Activated CD8-positive, alpha-beta memory T cell treated with anti-CD3 and anti-CD28 coated beads for 4 hours (primary cell): Measurements from ENCODE around the gene MYH8.

Experiments
- DNase-seq, 2 donors: peaks; one replicate each; pipeline ENCODE4 v3.0.0-alpha.2; 2020; ENCODE audit warnings: low read depth in 2 of 2

The MYH8 gene

DNA sequence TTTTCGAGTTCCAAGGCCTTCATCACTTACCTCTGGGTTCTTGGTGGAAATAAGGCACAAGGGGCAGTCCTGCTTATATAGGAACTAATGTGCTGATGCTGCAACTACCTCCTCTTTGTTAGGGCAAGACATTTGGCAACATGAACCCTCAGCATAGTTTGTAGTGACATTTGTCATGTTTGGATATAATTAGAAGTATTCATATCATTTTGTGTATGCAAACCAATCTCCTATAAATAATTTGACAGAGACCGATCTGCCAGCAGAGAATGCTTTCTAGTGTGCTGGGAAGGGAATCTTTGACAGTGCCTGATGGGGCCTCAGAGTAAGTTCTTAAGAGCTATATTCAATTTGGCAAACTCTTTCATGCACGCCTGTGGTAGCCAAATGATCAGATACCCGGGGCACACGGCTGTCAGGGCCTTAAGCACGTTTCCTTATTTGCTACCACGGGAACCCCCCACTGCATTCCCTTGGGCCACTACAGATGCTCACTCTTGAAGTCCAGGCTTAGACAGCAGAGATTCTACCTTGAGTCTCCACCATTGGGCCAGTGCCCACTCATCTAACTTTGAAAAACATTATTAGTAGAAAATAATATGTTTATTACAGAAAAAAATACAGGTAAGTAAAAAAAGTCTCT is at the start of gene MYH8:
MYH8 (minus strand) TSS at position 51 of the 643 bp plus-strand sequence. CDS start 1,723 bp downstream, outside the sequence.
- no peak for DNase-seq

GRCh38 chr17:10469459-10469858 is 47.7 kb upstream of the MYH8 start, which contains the start of gene MYH4:
Gene MYH4 (minus strand): TSS chr17:10469559. CDS start chr17:10466745, 2,814 bp downstream.
- DNase-seq: no peak

- no peak for DNase-seq
Measured at GRCh38 chr17:10463402-10463801, 41.7 kb upstream of the MYH8 start.

DNA sequence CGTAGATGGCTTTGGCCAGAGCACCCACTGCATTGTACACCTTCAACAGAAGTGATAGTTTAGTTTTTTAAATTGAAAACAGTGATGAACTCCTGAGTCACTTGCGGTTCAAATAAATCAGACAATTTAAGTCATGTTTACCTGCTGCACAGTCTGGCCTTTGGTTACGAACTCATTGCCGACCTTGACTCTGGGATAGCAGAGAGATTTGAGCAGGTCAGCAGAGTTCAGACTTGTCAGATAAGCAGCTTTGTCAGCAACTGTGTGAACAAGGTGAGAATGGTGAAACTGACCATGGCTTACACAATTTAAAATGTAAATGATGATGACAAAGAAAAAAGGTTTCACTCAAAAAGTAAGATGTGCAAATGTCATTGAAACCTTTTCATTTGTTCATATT is 38.3 kb upstream of the MYH8 start:
- no peak for DNase-seq

DNA sequence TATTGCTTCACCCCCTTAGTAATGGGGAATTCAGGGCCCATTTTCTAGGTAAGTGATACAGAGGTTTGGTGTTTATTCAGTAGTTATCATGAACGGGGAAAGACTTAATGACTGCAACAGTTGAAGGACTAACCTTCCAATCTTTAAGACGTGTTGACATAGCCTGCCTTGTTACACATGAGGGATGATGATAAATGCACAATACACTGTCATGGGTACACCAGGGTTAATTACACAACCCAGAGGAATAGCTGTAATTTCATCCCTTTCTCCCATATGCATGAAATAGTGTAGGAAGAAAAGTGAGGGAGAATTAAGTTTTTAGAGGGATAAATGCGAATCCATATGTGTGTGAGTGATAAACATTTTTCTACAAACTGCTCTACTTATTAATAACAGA is 37.0 kb upstream of the MYH8 start:
- DNase-seq: no peak

GRCh38 chr17:10457952-10458351 is 36.2 kb upstream of the MYH8 start:
- no peak for DNase-seq

DNA sequence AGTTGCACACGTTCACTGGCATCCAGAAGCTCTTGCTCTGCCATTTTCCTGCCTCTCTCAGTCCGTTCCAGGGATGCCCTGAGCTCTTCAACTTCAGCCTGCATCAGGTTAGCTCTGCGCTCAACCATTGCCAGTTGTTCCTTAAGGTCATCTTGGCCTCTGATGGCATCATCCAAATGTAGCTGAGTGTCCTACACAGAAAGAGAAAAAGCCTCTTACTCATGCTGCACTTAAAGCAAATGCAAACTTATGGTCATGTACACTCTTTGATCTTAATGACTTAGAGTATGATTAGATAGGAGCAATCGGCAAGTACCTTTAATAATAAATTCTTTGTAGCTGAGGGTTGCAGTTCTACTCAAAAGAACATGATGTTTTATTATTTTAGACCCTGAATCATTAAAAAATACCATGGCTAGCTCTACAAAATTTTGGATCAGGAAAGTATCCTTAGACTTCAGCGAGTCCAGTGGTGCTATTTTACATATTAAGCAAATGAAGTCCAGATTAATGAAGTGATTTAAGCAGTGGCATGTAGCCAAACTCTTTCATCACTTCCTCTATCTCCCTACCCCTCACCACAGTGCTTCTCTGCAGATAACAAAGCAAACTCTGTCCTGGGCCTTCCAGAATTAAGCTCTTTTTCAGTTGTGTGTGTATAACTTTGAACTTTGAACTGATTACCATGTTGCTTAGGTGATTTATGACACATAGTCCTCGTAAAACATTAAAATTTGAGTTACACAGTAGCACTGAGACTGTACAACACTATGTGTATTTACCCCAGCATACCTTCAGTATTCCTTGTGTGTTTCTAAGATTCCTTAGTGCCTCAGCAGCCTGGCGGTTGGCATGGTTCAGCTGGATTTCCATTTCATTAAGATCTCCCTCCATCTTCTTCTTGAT is 25.5 kb upstream of the MYH8 start:
- no peak for DNase-seq

- DNase-seq: no peak
Measured at GRCh38 chr17:10439816-10440215, 18.1 kb upstream of the MYH8 start.

GRCh38 chr17:10435096-10435495 is 13.3 kb upstream of the MYH8 start:
- no peak for DNase-seq

DNA sequence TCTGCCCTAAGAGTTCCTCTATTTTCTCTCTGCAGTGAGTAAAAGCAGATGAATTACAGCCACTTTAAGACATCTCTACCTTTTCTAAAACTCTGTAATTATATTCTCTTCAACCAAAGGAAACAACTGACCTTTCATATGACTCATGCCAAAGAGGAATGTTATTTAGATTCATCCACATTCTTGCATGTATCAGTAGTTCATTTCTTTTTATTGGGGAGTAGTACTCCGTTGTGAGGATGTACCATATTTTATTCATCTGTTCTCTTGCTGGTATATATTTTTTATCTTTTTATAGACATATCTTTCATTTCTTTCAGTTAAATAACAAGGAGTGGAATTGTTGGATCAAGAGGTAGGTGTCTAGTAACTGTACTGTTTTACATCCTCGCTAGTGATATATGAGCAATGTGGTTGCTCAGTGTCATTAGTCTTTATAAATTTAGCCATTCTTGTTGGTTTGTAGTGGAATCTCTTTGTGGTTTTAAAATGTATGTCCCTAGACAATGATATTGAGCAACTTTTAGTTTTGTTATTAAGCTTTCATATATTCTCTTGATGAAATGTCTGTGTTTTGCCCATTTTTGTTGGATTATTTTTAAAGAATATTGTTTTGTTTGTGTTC is 7.8 kb upstream of the MYH8 start:
- DNase-seq: no peak

GRCh38 chr17:10428781-10429180 is 7.0 kb upstream of the MYH8 start:
- DNase-seq: no peak

DNA sequence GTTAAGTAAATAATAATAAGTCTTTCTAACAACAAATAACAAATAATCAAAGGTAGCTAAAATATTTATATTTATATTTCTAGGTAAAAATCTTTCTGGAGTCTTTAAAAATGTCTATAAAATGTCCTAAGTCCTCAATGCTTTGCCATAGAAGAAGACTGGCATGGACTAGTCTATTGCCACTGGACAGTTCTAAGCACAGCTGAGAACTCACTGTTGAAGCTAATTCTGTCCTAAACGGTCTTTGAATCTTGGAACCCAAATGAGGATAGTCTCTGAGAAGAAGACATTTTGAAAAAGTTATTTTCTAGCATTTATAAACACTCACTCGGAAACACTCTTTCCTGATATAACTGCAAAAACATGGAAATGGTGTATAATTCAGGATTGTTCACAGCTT is 539 bp downstream of the MYH8 start:
- no peak for DNase-seq

DNA sequence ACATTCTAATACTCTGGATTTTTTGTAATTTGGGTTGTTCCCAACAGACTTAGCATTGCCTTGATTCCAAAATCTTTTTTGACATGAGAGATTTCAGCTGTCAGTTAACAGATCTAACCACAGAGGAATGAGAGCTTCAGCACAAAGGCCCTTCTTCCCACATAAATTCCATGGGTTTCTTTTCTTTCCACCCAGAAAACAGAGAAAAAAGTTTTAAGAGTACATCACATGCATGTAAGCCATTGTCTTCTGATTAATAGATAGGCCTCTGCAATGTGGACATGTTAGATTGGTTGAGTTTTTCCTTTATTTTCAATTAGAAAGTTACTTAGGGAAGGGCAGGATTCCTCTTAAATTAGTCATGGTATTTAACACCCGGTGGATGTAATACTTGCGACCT is 939 bp downstream of the MYH8 start:
- DNase-seq: no peak

DNA sequence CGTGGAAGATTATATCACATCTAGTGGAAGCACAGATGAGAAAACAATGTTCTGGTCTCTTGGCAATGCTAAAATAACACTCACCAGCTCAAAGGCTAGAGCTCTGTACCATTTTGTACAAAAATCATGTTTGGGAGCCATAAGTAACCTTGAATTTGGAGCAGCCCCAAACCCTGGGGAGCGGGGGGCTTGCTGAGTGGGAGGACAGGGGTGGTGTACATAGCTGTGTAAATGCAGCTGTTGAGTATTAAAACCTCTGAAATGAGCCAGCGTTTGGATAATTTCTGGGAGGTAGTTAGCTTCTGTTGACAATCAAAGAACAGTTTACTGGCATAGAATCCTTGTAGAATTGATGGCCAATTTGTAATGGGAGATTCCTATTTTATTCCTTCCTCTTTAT is 4.3 kb downstream of the MYH8 start:
- DNase-seq: no peak

- no peak for DNase-seq
Measured at GRCh38 chr17:10415161-10415560, 6.6 kb downstream of the MYH8 start.

DNA sequence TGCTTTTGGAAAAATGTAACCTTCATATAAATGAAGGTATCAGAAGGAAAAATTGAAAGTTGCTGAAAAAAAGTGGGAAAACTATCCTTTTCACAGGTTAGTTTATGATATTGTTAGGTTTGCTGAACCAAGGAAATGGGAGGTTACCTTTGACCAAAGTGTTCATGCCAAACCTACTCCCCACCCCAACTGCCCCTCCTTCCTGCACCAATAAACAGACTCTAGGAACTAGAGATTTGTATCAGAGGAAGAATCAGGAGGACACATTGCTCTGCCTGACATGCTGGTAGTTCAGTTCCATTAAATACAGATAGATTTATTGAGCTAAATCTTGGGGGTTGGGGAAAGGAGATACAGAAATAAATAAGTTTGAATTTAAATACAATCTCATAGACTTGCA is 18.2 kb downstream of the MYH8 start:
- no peak for DNase-seq

GRCh38 chr17:10398352-10398751 is 23.4 kb downstream of the MYH8 start:
- DNase-seq: no peak

DNA sequence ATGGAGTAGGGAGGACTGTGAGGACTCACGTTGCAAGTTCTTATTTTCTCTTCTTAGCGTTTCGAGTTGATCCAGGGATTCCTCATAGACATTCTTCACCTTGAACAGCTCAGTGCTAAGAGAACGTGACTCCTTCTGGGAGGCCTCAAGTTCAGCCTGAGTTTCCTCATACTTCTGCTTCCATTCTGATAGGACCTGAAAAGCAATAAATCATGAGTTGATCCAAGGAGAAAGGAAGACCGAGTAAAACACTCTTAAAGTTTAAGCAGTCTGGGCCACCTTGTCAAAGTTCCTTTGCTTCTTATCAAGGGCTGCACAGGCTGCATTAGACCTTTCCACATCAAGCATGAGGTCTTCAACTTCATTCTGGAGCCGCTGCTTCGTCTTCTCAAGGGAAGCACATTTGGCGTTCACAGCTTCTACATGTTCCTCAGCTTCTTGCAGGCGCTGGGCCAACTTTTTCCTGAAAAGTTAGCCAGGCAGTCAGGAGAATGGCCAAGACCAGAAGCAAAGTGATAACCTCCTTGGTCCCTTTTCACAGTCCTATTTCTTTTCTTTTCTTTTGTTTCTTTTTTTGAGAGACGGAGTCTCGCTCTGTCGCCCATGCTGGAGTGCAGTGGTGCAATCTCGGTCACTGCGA is 25.1 kb downstream of the MYH8 start:
- no peak for DNase-seq

- DNase-seq: no peak
Measured at GRCh38 chr17:10394201-10394887, 27.4 kb downstream of the MYH8 start.

- no peak for DNase-seq
Measured at GRCh38 chr17:10392880-10393279, 28.9 kb downstream of the MYH8 start.

DNA sequence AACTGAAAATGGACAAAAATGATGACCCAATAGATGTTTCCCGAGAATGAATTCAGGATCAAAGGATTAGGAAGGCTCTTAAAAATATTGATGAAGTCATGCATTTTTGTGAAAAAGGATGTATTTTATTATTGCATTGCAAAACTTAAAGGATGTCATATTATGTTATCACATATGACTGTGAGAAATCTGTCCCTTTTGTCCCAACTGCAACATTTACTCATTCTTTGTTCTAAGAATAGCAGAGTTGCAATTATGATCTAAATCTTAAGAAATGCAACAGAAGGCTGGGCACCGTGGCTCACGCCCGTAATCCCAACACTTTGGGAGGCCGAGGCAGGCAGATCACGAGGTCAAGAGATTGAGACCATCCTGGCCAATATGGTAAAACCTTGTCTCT is 35.9 kb downstream of the MYH8 start:
- no peak for DNase-seq

DNA sequence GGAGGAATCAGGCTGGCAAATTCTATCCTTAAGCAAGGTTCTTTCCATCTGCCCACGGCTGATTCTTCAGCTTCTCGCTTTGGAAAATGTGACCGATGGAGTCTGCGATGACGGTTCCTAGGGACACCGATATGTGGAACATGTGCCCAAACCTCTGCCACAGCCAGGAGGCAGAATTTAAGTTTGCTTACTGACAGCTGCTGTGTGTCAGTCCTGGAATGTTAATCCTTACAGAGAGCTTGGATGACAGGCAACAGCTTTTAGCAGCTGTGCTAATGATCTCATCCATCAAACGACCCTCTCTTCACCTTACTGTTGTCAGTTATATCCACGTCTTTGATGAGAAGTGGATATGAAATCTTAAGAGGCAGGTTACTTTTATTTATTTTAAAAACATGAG is 37.6 kb downstream of the MYH8 start:
- no peak for DNase-seq
